Motor neuron (in vitro differentiated cells): ENCODE results near the gene SPECC1. TPM values are rescaled to one million over a fixed set of nuclear protein-coding genes. Genes with fewer than 3 reads are reported as not detected.
"Not testable (repeated sequence)": the region's sequence is repeated elsewhere in the genome, so short reads cannot be mapped to it uniquely, and the experiment has no call there.

Experiments used
- ATAC-seq, 8 experiments: fragments of 200-7000 bp; cut with Tn5 transposase; replicated peaks in 6 of 8; 2 replicates each; pipeline ENCODE4 v1.8.0; 2021; ENCODE audit warnings: mild to moderate bottlenecking in 8 of 8, moderate library complexity in 8 of 8
- H3K27ac ChIP-seq, 2 donors: fragments of 250-450 bp; sonication (Bioruptor Pico); 2 replicates each; pipeline ENCODE4 v1.9.0; 2021; ENCODE audit warnings: antibody characterized with exemption in 2 of 2, mild to moderate bottlenecking in 2 of 2, moderate library complexity in 1 of 2
- H3K4me1 ChIP-seq, 2 donors: fragments of 250-450 bp; sonication (Bioruptor Pico); replicated peaks in 1 of 2; 2 replicates each; pipeline ENCODE4 v1.6.1; 2021; ENCODE audit warnings: antibody characterized with exemption in 2 of 2, mild to moderate bottlenecking in 2 of 2, moderate library complexity in 1 of 2
- H3K4me3 ChIP-seq, 5 donors: fragments of 250-450 bp; sonication (Bioruptor Pico); 2 replicates each; pipeline ENCODE4 v1.9.0; 2021; ENCODE audit warnings: antibody characterized with exemption in 5 of 5, mild to moderate bottlenecking in 5 of 5, moderate library complexity in 4 of 5
- WGBS, 10 experiments: fragments of 450-650 bp; shearing (Covaris generic); methylation state at CpG; one replicate each; pipeline ENCODE4 v1.0.0; 2022; 5-methylcytosine and 5-hydroxymethylcytosine counted together
- in situ Hi-C, 9 experiments: fragments of 400-800 bp; cut with MboI; loops; one replicate each; pipeline ENCODE4 v1.15.0; 2021; ENCODE audit warnings: low sequenced_read_pairs in 9 of 9, low pct_unique_long_range_greater_than_20kb in 2 of 9; ENCODE audit not compliant: unreplicated experiment in 9 of 9
- total RNA-seq, 8 experiments: library from RNA; unstranded; fragments of 300-600 nt; gene quantifications; 2 replicates each; pipeline versions ENCODE4 v1.2.3 to v1.2.4, GENCODE V29; 2022

The SPECC1 gene
- total RNA-seq, 8 experiments from 2014 or later, result 25.8 to 269 (median 79.5) TPM

GRCh38 chr17:20234276-20234675 is 225.1 kb downstream of the SPECC1 start:
- 36 to 100% (median 92%) methylated on average over 1 to 4 of the region's 4 CpGs; no CpG with 5 or more reads in 2 of the 10 experiments for WGBS, 10 experiments
- in situ Hi-C loops, result loop anchor here in 1 of 9 experiments (25.0 kb wide), 1 partner anchor 97 kb away; no protein-coding TSS in a partner anchor
- peaks cover 6% of the 10 kb centered on the region in 2 donors for H3K4me1 ChIP-seq
- ATAC-seq, result no peak
- H3K4me3 ChIP-seq, result no peak overlapping the region
- H3K27ac ChIP-seq, result no peak overlapping the region

- Histone ChIP-seq H3K27ac (no peak overlapping the region), H3K4me3 (no peak overlapping the region), H3K4me1 (peaks cover 6% of the 10 kb centered on the region in 2 donors)
- peak in 2 of 8 experiments; percentile 31 to 33 for ATAC-seq
- in situ Hi-C loops, result loop anchor here in 1 of 9 experiments (25.0 kb wide), 1 partner anchor 98 kb away; no protein-coding TSS in a partner anchor
- 70 to 100% (median 83%) methylated on average over 1 to 3 of the region's 6 CpGs; no CpG with 5 or more reads in 4 of the 10 experiments for WGBS, 10 experiments
Observed at GRCh38 chr17:20235747-20236146, 226.6 kb downstream of the SPECC1 start.

DNA sequence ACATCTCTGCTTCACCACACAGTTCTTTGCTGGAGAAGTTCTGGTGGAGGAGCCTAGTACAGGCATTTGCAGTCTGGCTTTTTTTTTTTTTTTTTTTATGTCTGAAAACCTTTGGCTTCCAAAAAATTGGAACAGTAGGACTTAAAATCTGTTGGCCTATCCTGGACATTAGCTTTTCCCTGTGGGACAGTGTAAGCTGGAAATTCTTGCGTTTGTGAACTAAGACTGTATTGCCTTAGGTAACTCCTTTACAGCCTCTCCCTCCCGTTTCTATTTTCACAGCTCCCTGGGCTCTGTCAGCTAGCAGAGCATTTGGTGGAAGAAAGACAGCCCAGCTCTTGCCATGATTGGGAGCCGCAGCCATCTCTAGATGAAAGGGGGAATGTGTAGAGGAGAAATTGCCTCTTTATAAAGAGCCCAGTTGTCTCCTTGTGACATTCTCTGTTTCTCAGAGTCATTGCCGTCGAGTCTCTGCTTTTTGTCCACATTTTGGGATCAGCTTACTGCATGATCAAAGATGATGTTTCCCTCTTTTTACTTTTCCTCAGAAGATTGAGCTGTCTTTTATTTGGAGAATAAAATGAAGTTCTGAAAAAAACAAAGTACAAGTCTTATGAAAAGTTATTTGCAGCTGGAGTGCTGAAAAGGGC is 227.5 kb downstream of the SPECC1 start:
- Histone ChIP-seq H3K4me3 (no peak overlapping the region), H3K4me1 (peaks cover 6% of the 10 kb centered on the region in 2 donors), H3K27ac (no peak overlapping the region)
- 65 to 100% (median 80%) methylated on average over 2 to 5 of the region's 5 CpGs; no CpG with 5 or more reads in 1 of the 10 experiments for WGBS, 10 experiments
- in situ Hi-C loops, result loop anchor here in 1 of 9 experiments (25.0 kb wide), 1 partner anchor 99 kb away; no protein-coding TSS in a partner anchor
- peak in 1 of 8 experiments; percentile 28 for ATAC-seq

DNA sequence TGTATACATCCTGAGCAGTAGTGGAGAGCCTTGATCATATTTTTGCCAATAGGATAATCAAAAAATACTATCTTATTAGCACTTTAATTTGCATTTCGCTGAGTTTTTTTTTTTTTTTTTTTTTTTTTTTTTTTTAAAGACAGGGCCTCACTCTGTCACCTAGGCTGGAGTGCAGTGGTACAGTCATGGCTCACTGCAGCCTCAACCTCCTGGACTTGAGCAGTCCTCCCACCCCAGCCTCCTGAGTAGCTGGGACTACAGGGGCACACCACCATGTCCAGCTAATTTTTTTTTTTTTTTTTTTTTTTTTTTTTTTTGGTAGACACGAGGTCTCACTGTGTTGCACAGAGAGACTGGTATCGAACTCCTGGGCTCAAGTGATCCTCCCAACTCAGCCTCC is 230.6 kb downstream of the SPECC1 start:
- WGBS, 10 experiments, result 60 to 100% (median 100%) methylated on average over 1 to 3 of the region's 3 CpGs; no CpG with 5 or more reads in 2 of the 10 experiments
- H3K4me1 ChIP-seq, H3K27ac ChIP-seq, ATAC-seq, H3K4me3 ChIP-seq: not testable (repeated sequence)
- in situ Hi-C loops, result loop anchor here in 1 of 9 experiments (25.0 kb wide), 1 partner anchor 102 kb away; no protein-coding TSS in a partner anchor

- no peaks in the 10 kb centered on the region for H3K4me1 ChIP-seq
- no peak overlapping the region for H3K4me3 ChIP-seq
- in situ Hi-C loops, result loop anchor here in 1 of 9 experiments (25.0 kb wide), 1 partner anchor 105 kb away; no protein-coding TSS in a partner anchor
- H3K27ac ChIP-seq, result no peak overlapping the region
- ATAC-seq, result no peak
- WGBS, 10 experiments, result 83 to 100% (median 97%) methylated on average over 2 to 4 of the region's 4 CpGs; no CpG with 5 or more reads in 1 of the 10 experiments
Observed at GRCh38 chr17:20241855-20242254, 232.7 kb downstream of the SPECC1 start.

GRCh38 chr17:20242271-20242670 is 233.1 kb downstream of the SPECC1 start:
- Histone ChIP-seq H3K27ac (no peak overlapping the region), H3K4me3 (no peak overlapping the region), H3K4me1 (no peaks in the 10 kb centered on the region)
- in situ Hi-C loops, result loop anchor here in 1 of 9 experiments (25.0 kb wide), 1 partner anchor 105 kb away; no protein-coding TSS in a partner anchor
- 21 to 100% (median 83%) methylated on average over 1 to 2 of the region's 3 CpGs; no CpG with 5 or more reads in 1 of the 10 experiments for WGBS, 10 experiments
- peak in 1 of 8 experiments; percentile 44 for ATAC-seq

DNA sequence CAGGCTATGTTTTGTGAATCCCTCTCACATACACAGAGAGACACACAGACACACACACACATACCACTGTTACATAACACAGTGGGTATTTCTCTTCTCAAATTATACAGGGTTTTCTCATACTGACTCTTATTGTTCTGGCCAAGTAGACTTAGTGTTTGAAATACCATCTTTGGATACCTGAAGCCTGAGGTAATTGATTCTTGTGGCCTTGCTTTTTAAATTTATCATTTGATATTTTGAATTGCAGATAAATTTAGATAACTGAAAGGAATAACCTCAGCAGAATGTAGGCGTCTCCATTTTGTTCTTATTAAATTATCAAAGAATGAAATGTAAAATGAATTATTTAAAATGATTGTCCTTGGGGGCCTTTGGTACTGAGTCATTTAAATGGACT is 234.4 kb downstream of the SPECC1 start:
- Histone ChIP-seq H3K27ac (no peak overlapping the region), H3K4me3 (no peak overlapping the region), H3K4me1 (no peaks in the 10 kb centered on the region)
- WGBS, 10 experiments, result 38 to 100% (median 80%) methylated on average over 1 of the region's 1 CpG; no CpG with 5 or more reads in 1 of the 10 experiments
- in situ Hi-C loops, result loop anchor here in 1 of 9 experiments (25.0 kb wide), 1 partner anchor 106 kb away; no protein-coding TSS in a partner anchor
- ATAC-seq, result peak in 1 of 8 experiments; percentile 14

- H3K4me3 ChIP-seq, result no peak overlapping the region
- no peaks in the 10 kb centered on the region for H3K4me1 ChIP-seq
- peak in 3 of 8 experiments; percentile 49 to 77 (median 59) for ATAC-seq
- WGBS, 10 experiments, result 0 to 100% (median 85%) methylated on average over 1 of the region's 1 CpG; no CpG with 5 or more reads in 2 of the 10 experiments
- H3K27ac ChIP-seq, result no peak overlapping the region
- in situ Hi-C loops, result loop anchor here in 1 of 9 experiments (25.0 kb wide), 1 partner anchor 107 kb away; no protein-coding TSS in a partner anchor
Observed at GRCh38 chr17:20244671-20245070, 235.5 kb downstream of the SPECC1 start.

- Histone ChIP-seq H3K27ac (no peak overlapping the region), H3K4me1 (no peaks in the 10 kb centered on the region), H3K4me3 (no peak overlapping the region)
- in situ Hi-C loops, result loop anchor here in 1 of 9 experiments (25.0 kb wide), 1 partner anchor 109 kb away; no protein-coding TSS in a partner anchor
- no peak for ATAC-seq
- WGBS, 10 experiments, result 60 to 100% (median 88%) methylated on average over 1 of the region's 1 CpG; no CpG with 5 or more reads in 4 of the 10 experiments
Observed at GRCh38 chr17:20246692-20247091, 237.5 kb downstream of the SPECC1 start.

GRCh38 chr17:20253323-20253722 is 244.2 kb downstream of the SPECC1 start:
- in situ Hi-C loops, result loop anchor here in 1 of 9 experiments (25.0 kb wide), 1 partner anchor 91 kb away; no protein-coding TSS in a partner anchor
- no peaks in the 10 kb centered on the region for H3K4me1 ChIP-seq
- WGBS, 10 experiments, result 65 to 100% (median 81%) methylated on average over 1 to 6 of the region's 7 CpGs; no CpG with 5 or more reads in 2 of the 10 experiments
- no peak overlapping the region for H3K27ac ChIP-seq
- H3K4me3 ChIP-seq, result no peak overlapping the region
- peak in 1 of 8 experiments; percentile 9 for ATAC-seq

DNA sequence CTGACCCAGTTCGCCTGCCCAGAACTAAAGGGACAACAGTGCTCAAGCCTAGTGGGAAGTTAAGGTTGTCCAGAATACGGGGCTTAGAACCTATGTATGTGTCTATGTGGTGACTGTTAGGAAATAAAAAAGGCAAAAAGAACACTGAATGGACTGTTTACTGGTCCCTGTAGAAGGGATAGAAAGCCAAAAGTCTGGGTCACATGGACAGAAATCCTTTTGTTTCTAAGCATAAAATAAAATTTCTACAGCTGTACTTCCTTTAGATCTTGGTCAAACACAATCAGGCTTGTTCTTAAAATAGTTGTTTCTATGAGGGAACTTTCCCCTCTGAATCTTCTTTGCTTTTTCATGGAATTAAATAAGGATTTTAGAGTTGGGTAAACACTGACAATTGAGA is 245.4 kb downstream of the SPECC1 start:
- H3K27ac ChIP-seq, result no peak overlapping the region
- no peak for ATAC-seq

GRCh38 chr17:20256144-20256543 is 247.0 kb downstream of the SPECC1 start:
- WGBS, 10 experiments, result 90% methylated on average over 2 of the region's 2 CpGs; no CpG with 5 or more reads in 9 of the 10 experiments
- ATAC-seq, result peak in 5 of 8 experiments; percentile 74 to 89 (median 76)
- no peak overlapping the region for H3K4me3 ChIP-seq
- H3K27ac ChIP-seq, result no peak overlapping the region
- in situ Hi-C loops, result loop anchor here in 1 of 9 experiments (25.0 kb wide), 1 partner anchor 94 kb away; no protein-coding TSS in a partner anchor
- peaks cover 0 to 6% of the 10 kb centered on the region in 2 donors for H3K4me1 ChIP-seq

More for the DNA sequence above, 245.4 kb downstream of the SPECC1 start:
- in situ Hi-C loops, result loop anchor here in 1 of 9 experiments (25.0 kb wide), 1 partner anchor 92 kb away; no protein-coding TSS in a partner anchor
- no peak overlapping the region for H3K4me3 ChIP-seq
- 86 to 100% (median 90%) methylated on average over 1 to 2 of the region's 2 CpGs; no CpG with 5 or more reads in 5 of the 10 experiments for WGBS, 10 experiments
- H3K4me1 ChIP-seq, result no peaks in the 10 kb centered on the region
